NCI-H82 (cell line): Measurements from ENCODE around the gene AFF2.

Source experiments
- DNase-seq: peaks from one replicate; lab custom pipeline; 2025; lab: John Stamatoyannopoulos, UW

AFF2 gene

GRCh38 chrX:149006235-149006634, 505.8 kb downstream of the AFF2 start:
- DNase-seq, result no peak

DNA sequence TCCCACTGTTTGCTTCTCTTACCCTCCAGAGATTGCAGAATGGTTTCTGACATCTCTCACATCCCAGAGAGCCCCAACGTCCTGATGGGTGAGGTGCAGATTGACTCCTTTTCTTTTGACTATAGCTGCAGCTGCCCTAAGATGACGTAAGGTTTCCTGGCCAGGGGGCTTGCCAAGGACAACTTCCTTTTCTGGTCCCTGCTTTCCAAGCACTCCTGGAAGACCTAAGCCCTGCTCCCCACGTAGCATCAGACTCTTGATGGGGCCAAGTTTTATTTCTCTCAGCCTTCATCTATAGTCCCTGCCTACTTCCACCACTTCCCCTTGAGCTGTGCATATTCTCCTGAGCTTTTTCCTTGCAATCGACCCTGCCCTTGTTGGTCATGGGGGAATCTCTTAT, 507.0 kb downstream of the AFF2 start:
- no peak for DNase-seq

DNA sequence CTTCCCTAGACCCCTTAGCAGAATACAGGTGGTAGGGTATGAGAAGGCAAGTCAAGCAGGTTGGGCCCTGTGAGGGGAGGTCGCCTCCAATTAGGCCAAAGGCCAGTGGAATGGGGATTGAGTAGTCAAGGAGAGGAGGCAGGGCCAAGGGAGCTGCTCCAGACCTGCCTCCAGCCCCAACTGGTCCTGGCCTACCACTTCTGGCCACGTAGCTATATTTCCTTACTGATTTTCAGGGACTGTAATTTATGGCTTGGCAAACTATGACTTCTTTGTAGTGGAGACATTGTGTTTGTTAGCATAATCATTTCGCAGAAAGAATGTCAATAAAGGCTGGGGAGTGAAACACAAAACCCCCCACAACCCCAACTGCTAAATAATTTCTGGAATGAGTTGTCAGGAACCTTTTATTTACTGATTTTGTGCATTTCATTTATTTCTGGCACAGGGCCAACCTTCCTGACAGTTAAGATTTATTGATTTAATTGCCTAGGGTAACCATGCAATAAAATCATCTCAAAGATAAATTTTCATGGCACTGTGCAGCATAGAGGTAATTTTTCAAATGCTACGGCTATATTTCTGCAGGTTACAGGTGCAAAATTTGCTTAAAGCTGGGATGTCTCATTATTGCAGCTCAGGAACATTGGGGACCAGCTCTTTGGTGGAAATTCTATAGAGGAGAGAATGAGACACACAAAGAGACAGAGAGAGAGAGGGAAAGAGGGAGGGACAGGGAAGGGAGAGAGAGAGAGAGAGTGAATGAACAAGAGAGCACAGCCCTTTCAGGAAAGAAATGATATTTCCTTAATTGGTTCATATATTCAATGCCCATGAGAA, 509.8 kb downstream of the AFF2 start:
- no peak for DNase-seq

DNA sequence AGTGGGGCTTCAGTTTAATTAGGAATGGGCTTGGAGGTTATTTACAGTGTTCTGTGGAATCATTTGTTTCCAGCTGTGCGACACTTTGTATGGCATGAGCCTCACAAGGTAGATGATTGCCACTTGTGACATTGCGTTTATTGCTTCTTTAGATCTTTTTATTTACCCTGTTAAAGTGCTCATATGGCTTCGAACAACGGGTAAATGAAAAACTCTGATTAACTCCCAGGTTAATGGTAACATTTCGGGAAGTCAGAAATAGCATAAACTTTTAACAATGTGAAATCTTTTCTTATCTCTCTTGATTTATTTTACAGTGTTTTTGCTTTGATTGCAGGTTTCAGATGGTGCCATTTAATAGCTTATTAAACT, 510.4 kb downstream of the AFF2 start:
- no peak for DNase-seq

GRCh38 chrX:149013081-149013480, 512.7 kb downstream of the AFF2 start:
- no peak for DNase-seq

GRCh38 chrX:149021159-149021558, 520.7 kb downstream of the AFF2 start:
- DNase-seq, result no peak

GRCh38 chrX:149022485-149022884, 522.1 kb downstream of the AFF2 start:
- DNase-seq, result no peak

DNA sequence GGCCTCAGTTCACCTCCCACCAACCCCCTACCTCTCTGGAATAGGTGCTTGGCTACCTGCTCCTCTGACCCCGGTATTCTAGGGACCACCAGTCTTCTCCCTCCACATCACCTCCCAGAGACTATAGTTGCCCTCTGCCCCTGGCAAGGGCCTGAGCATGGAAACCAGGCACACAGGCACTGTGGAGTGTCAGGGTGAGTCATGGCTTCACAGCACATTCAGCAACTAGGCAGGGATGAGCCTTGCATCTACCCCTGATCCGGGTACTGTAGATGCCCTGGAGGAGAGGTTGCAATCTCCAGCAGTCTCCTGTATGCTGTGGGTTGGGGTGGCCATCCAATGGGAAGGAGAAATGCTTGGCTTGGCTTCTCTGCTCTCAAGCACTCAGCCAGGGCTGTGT, 532.0 kb downstream of the AFF2 start:
- no peak for DNase-seq

DNA sequence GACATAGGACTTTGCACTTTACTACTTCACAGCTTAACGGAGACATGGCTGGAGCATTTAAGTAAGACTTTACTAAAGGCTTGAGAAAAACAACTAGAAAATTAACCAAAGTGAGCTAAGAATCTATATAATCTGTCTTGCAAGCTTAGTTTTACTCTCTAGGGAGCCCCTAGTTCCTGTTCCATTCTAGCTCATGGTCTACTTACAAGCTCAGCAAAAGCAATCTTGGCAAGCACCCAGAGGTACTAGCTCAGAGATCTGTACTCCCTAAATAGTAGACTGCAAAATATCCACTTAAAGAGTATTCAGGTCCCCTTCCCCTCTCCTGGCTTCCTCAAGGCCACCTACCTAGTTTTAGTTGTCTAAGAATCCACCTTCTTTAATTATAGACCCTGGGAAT, 535.7 kb downstream of the AFF2 start:
- DNase-seq, result no peak

GRCh38 chrX:149037281-149037870, 537.0 kb downstream of the AFF2 start:
- DNase-seq, result no peak

- no peak for DNase-seq
These were observed 538.6 kb downstream of the AFF2 start for GRCh38 chrX:149039057-149039456.

- peak; percentile 67 for DNase-seq
These were observed 540.6 kb downstream of the AFF2 start for GRCh38 chrX:149040873-149041535.

DNA sequence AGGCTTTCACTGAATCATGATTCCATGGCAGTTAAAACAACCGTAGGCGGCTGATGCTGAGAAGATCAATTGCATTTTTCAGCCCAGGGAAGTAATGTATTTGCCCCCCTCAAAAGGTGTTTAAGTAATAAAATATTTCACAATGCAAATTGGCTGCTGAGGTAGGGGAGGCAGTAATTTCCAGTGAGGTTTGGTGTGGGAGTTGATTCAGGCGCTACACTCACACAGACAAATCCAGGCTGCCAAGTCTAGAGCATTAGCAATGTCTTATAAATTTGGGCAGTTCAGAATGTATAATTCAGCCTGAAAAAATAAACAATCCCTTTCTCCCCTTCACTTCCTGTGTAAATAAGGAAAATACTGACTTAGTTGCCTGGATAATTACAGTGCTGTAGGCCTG, 543.0 kb downstream of the AFF2 start:
- no peak for DNase-seq

DNA sequence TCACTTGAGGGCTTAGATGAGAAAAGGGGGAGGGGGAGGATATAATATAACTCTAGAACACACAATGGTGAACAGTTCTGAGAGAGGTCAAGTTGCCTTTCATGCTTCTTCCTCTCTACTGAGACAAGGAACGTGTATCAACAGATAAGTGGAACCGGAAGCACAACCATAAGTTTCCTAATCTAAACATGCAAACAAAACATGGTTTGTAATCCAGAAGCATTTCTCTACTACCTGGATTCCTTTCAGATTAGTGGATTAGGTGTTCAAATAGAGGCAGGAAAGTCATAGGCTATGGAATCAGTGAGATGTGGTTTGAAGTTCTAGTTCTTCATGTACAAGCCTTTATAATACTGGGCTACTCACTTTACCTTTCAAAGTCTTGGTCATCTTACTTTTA, 544.1 kb downstream of the AFF2 start:
- no peak for DNase-seq

DNA sequence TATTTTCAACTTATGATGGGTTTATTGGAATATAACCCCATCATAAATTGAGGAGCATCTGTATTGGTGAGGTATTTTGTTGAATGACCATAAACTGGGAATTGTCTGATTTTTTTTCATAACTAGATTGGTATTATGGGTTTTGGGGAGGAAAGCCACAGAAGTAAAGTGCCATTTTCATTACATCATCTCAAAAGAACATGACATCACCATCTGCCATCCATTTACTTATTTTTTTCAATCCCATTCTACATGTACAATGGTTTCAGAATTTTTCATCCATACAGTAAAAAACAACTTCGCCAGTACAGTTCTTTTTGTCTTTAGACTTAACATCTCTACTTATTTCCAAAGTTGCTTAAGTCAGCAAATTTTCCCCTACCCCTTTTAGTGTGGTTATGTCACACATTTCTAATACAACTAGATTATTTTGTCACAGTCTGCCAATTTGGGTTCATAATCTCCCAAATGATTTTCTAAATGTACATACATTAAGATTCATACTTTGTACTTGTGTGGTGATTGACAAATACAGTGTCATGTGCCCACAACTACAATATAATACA, 545.3 kb downstream of the AFF2 start:
- DNase-seq, result no peak
